Kidney (tissue), 14 donors: ENCODE measurements around the gene ST6GALNAC4. TPM values are rescaled to one million over a fixed set of nuclear protein-coding genes. Genes with fewer than 3 reads are reported as not detected.

Experiments
- DNase-seq, 5 donors: peaks; one replicate each; pipeline ENCODE4 v3.0.0-alpha.2; 2013 to 2020
- FAIRE-seq: peaks from 2 replicates; lab custom pipeline; 2012; peaks lifted over from hg19 to GRCh38; lab: Jason Lieb, UNC
- H3K27ac ChIP-seq, 2 donors: one replicate each; pipeline ENCODE4 v1.7.0; 2013; ENCODE audit warnings: low read depth in 2 of 2, low read length in 2 of 2, inconsistent platforms in 1 of 2
- H3K27me3 ChIP-seq: one replicate; pipeline ENCODE4 v1.7.1; 2013; ENCODE audit warnings: low read length, inconsistent platforms; ENCODE audit not compliant: control insufficient read depth, insufficient read depth
- H3K36me3 ChIP-seq, 3 donors: one replicate each; pipeline versions ENCODE4 v1.7.0 to v1.7.1; 2013; ENCODE audit warnings: low read length in 3 of 3, control low read depth in 1 of 3, inconsistent platforms in 1 of 3; ENCODE audit not compliant: insufficient read depth in 3 of 3, control insufficient read depth in 2 of 3
- H3K4me1 ChIP-seq, 3 donors: one replicate each; pipeline versions ENCODE4 v1.7.0 to v1.7.1; 2013; ENCODE audit warnings: low read length in 3 of 3, inconsistent platforms in 1 of 3, low read depth in 1 of 3; ENCODE audit not compliant: control insufficient read depth in 2 of 3, insufficient read depth in 2 of 3
- H3K4me3 ChIP-seq, 3 donors: one replicate each; pipeline versions ENCODE4 v1.7.0 to v1.8.1; 2013; ENCODE audit warnings: low read length in 3 of 3, control low read depth in 1 of 3, inconsistent platforms in 1 of 3
- H3K9ac ChIP-seq, 3 donors: one replicate each; pipeline versions ENCODE4 v1.7.0 to v1.7.1; 2013; ENCODE audit warnings: low read length in 3 of 3, control low read depth in 1 of 3, inconsistent platforms in 1 of 3
- H3K9me3 ChIP-seq, 3 donors: one replicate each; pipeline versions ENCODE4 v1.7.0 to v1.7.1; 2013; ENCODE audit warnings: low read length in 3 of 3, control low read depth in 1 of 3, inconsistent platforms in 1 of 3; ENCODE audit not compliant: control insufficient read depth in 2 of 3, insufficient read depth in 1 of 3
- intact Hi-C: fragments of 100-400 bp; cut with DNase I; formaldehyde crosslinking; loops from one replicate; pipeline ENCODE4 v1.11.1; 2022
- polyA plus RNA-seq: library from polyadenylated mRNA; stranded (reverse); fragments of 350-450 nt; fragmentation: Illumina TruSeq; extraction: RNeasy Lipid Tissue Mini Kit (QIAGEN cat#74804); gene quantifications from one replicate; pipeline ENCODE4 v1.2.3, GENCODE V29; 2014; ENCODE audit warnings: low read depth, low replicate concordance; ENCODE audit not compliant: insufficient read depth
- total RNA-seq: library from RNA; stranded (reverse); fragmentation: NEBNext Ultra II Directional; extraction: Animal tissue kit (Norgen Biotek cat#: 25700); gene quantifications from one replicate; pipeline ENCODE4 v1.2.1, GENCODE V29; 2021
- TF ChIP-seq, protein P1 (sequence below): IDR thresholded peaks from 3 replicates; pipeline ENCODE4 v1.5.1; 2012; ENCODE audit warnings: mild to moderate bottlenecking, moderate library complexity, borderline replicate concordance; ENCODE audit not compliant: insufficient read depth; ENCODE audit errors: extremely low read depth
- donor health status: control.
- donor health status: control.
- donor health status: control.
- donor health status: control.
- donor health status: control.
- donor health status: DM: yes; HTN: yes; CAD: no.
- donor health status: Normal renal cell carcinoma (clear cell type).

The ST6GALNAC4 gene
- total and polyA plus RNA-seq, 2 donors from 2014 or later: 31.4 to 31.6 TPM

GRCh38 chr9:127963041-127963358, 46.2 kb upstream of the ST6GALNAC4 start:
- H3K27ac ChIP-seq: peak overlapping the region in 1 of 2 donors; percentile 71
- DNase-seq (no peak), FAIRE-seq (no peak)
- H3K4me3 ChIP-seq: no peak overlapping the region
- TF ChIP-seq, protein P1, sequence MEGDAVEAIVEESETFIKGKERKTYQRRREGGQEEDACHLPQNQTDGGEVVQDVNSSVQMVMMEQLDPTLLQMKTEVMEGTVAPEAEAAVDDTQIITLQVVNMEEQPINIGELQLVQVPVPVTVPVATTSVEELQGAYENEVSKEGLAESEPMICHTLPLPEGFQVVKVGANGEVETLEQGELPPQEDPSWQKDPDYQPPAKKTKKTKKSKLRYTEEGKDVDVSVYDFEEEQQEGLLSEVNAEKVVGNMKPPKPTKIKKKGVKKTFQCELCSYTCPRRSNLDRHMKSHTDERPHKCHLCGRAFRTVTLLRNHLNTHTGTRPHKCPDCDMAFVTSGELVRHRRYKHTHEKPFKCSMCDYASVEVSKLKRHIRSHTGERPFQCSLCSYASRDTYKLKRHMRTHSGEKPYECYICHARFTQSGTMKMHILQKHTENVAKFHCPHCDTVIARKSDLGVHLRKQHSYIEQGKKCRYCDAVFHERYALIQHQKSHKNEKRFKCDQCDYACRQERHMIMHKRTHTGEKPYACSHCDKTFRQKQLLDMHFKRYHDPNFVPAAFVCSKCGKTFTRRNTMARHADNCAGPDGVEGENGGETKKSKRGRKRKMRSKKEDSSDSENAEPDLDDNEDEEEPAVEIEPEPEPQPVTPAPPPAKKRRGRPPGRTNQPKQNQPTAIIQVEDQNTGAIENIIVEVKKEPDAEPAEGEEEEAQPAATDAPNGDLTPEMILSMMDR: no peak
- H3K4me1 ChIP-seq: peaks cover 0 to 56% (median 49%) of the 10 kb centered on the region in 3 donors
- intact Hi-C loops: no loop called here
- no peak overlapping the region for H3K9ac ChIP-seq
- H3K36me3 ChIP-seq: no peaks in the 10 kb centered on the region
- H3K9me3 ChIP-seq: no peaks in the 10 kb centered on the region
- H3K27me3 ChIP-seq: no peaks in the 10 kb centered on the region

- intact Hi-C loops: no loop called here
- H3K27ac ChIP-seq: no peak overlapping the region
- no peaks in the 10 kb centered on the region for H3K36me3 ChIP-seq
- peaks cover 0 to 50% (median 43%) of the 10 kb centered on the region in 3 donors for H3K4me1 ChIP-seq
- H3K27me3 ChIP-seq: no peaks in the 10 kb centered on the region
- no peak overlapping the region for H3K4me3 ChIP-seq
- TF ChIP-seq, protein P1: no peak
- FAIRE-seq: no peak
- DNase-seq: no peak
- no peak overlapping the region for H3K9ac ChIP-seq
- H3K9me3 ChIP-seq: no peaks in the 10 kb centered on the region
These were observed 45.4 kb upstream of the ST6GALNAC4 start for GRCh38 chr9:127962278-127962677.

DNA sequence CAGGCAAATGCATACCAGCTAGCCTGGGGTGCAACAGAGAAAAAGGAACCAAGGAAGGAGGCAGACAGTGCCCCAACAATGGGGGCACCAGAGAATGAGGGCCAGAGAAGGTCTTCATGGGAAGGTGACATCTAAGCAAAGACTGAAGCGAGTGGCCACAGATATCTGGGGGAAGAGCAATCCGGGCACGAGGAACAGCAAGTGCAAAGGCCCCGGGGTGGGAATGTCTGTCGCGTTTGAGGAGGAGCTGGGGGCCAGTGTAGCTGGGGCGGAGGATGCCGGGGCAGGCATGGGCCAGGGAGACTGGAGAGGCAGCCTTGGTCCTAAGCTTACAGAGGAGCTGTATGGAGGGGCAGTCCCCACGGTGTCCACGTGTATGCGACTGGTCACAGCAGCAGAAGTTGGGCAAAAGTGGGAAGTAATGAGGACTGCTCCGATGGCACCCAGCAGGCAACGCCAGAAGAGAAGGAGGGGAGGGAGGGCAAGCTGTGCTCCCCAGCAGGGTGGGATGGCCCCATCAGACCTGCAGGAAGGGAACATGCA, 44.8 kb upstream of the ST6GALNAC4 start:
- TF ChIP-seq, protein P1: no peak
- Histone ChIP-seq H3K27ac (no peak overlapping the region), H3K36me3 (no peaks in the 10 kb centered on the region), H3K27me3 (no peaks in the 10 kb centered on the region), H3K9me3 (no peaks in the 10 kb centered on the region), H3K4me1 (peaks cover 0 to 45% (median 37%) of the 10 kb centered on the region in 3 donors), H3K9ac (peak overlapping the region in 1 of 3 donors; percentile 34), H3K4me3 (no peak overlapping the region)
- DNase-seq (peak in 1 of 5 donors; percentile 63), FAIRE-seq (no peak)
- intact Hi-C loops: no loop called here

DNA sequence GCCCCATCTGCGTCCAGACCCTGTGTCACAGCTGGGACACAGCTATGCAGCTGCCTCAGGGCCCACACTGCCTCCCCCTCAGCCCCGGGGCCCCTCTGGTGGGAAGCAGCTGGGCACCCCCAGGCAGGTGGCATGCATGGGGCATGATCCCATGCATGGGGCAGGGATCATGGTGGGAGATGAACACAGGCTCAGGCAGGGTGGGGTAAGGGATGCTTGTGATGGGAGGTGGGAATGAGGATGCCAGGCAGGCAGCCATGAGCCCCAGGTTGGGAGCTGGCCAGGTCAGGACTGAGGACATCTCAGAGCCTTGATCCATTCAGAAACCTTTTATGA, 44.3 kb upstream of the ST6GALNAC4 start:
- FAIRE-seq (no peak), DNase-seq (no peak)
- peaks cover 0 to 39% (median 32%) of the 10 kb centered on the region in 3 donors for H3K4me1 ChIP-seq
- H3K27me3 ChIP-seq: no peaks in the 10 kb centered on the region
- peak overlapping the region in 1 of 3 donors; percentile 34 for H3K9ac ChIP-seq
- H3K27ac ChIP-seq: peak overlapping the region; percentile 63 to 84
- H3K9me3 ChIP-seq: no peaks in the 10 kb centered on the region
- intact Hi-C loops: no loop called here
- H3K4me3 ChIP-seq: no peak overlapping the region
- TF ChIP-seq, protein P1: no peak
- H3K36me3 ChIP-seq: no peaks in the 10 kb centered on the region
